ENCODE measurements around the gene SNED1.

DNA sequence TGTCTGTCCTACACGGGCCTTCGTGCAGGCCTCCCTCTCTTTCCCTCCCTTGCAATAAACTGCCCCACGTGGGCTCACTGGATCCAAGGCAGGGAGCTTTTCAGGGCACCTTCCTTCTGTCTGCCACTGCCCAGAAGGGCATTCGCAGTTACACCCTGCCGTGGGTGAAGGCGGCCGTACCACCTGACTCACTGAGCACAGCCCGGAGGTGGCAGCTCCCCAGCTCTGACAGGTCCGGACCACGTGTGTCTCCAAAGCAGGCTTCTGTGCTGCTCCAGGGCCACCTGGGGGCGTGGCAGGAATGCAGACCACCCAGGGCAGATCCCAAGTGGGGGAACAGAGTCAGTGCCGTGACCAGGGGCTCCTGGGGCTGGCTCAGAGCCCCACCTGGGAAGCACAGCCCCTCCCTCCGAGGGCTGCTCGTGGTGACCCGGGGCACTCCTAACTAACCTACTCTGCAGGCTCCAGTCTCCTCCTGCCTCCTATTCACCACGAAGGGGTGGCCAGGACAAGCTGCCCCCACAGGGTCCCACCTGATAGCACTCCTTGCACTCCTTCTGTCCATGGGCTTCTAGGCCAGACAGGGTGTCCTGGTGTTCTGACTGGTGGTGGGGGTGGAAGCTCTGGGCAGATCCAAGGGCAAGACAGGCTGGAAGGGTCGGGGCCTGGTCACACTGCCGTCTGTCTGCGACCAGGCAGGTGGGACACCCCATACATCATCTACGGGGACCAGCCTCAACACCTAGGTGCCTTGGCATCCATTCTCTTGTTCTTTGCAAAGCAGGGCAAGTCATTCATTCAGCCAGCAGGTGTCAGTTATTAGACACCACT, 9.7 kb downstream of the SNED1 start:
- TF ChIP-seq POLR2AphosphoS5 (IDR thresholded peaks at IDR 0.05; ENCODE audit: borderline replicate concordance, low read depth, low read length) (no peak), EZH2 (IDR thresholded peaks at IDR 0.05) (no peak)
